Uterus (tissue), 4 donors: ENCODE measurements around the gene CDK6. TPM values are rescaled to one million over a fixed set of nuclear protein-coding genes. Genes with fewer than 3 reads are reported as not detected.

Experiments used
- DNase-seq, 2 donors: peaks; one replicate each; pipeline ENCODE4 v3.0.0-alpha.2; 2019 to 2020
- H3K27ac ChIP-seq, 2 donors: fragments of 200-600 bp; sonication (generic); 1 replicate in 1 of 2; 2 replicates in 1 of 2; pipeline ENCODE4 v1.5.1; 2016 to 2018
- H3K27me3 ChIP-seq, 2 donors: fragments of 200-600 bp; sonication (generic); one replicate each; pipeline ENCODE4 v1.5.1; 2018 to 2019; ENCODE audit warnings: control low read depth in 1 of 2
- H3K36me3 ChIP-seq, 2 donors: fragments of 200-600 bp; sonication (generic); one replicate each; pipeline ENCODE4 v1.5.1; 2019; ENCODE audit warnings: control low read depth in 1 of 2
- H3K4me1 ChIP-seq, 2 donors: fragments of 200-600 bp; sonication (generic); one replicate each; pipeline ENCODE4 v1.5.1; 2018 to 2019; ENCODE audit warnings: control low read depth in 1 of 2
- H3K4me3 ChIP-seq, 2 donors: fragments of 200-600 bp; sonication (generic); 1 replicate in 1 of 2; 2 replicates in 1 of 2; pipeline ENCODE4 v1.5.1; 2018 to 2019; ENCODE audit warnings: mild to moderate bottlenecking in 1 of 2
- H3K9me3 ChIP-seq, 2 donors: fragments of 200-600 bp; sonication (generic); one replicate each; pipeline ENCODE4 v1.5.1; 2019; ENCODE audit warnings: control low read depth in 1 of 2
- CTCF ChIP-seq, 4 experiments: fragments of 200-600 bp in 2 of 4; fragments of 450-650 bp in 2 of 4; sonication (generic) in 2 of 4; IDR thresholded peaks; one replicate each; pipeline ENCODE4 v1.5.1; 2016 to 2019; ENCODE audit warnings: antibody characterized with exemption in 4 of 4, mild to moderate bottlenecking in 2 of 4, moderate library complexity in 1 of 4
- POLR2A ChIP-seq, 2 donors: fragments of 450-650 bp; IDR thresholded peaks; one replicate each; pipeline ENCODE4 v1.6.1; 2016; ENCODE audit warnings: antibody characterized with exemption in 2 of 2, mild to moderate bottlenecking in 1 of 2, moderate library complexity in 1 of 2
- intact Hi-C: fragments of 100-400 bp; cut with DNase I; formaldehyde crosslinking; loops from one replicate; pipeline ENCODE4 v1.15.1; 2023; ENCODE audit warnings: low total_unique reads
- total RNA-seq, 4 donors: library from RNA; depleted of rRNA in 3 of 4; stranded (reverse); fragments of >200 nt in 3 of 4; gene quantifications; one replicate each; pipeline versions ENCODE4 v1.1.0 to v1.2.4, GENCODE V29; 2014 to 2023
- donor health status: DM: yes; HTN: yes; CAD: no.

The CDK6 gene
- total RNA-seq, 4 donors from 2014 or later: 5.9 to 117 (median 15.2) TPM

- no peak for DNase-seq
- Histone ChIP-seq H3K27me3 (no peaks in the 10 kb centered on the region), H3K27ac (peak overlapping the region; percentile 25 to 28), H3K4me1 (peaks cover 0 to 7% of the 10 kb centered on the region in 2 donors), H3K4me3 (no peak overlapping the region), H3K9me3 (no peaks in the 10 kb centered on the region), H3K36me3 (no peaks in the 10 kb centered on the region)
- intact Hi-C loops: no loop called here
- TF ChIP-seq POLR2A (IDR thresholded peaks at IDR 0.05) (no peak), CTCF (IDR thresholded peaks at IDR 0.05) (no peak)
These were observed 200.8 kb downstream of the CDK6 start for GRCh38 chr7:92635538-92635937.

DNA sequence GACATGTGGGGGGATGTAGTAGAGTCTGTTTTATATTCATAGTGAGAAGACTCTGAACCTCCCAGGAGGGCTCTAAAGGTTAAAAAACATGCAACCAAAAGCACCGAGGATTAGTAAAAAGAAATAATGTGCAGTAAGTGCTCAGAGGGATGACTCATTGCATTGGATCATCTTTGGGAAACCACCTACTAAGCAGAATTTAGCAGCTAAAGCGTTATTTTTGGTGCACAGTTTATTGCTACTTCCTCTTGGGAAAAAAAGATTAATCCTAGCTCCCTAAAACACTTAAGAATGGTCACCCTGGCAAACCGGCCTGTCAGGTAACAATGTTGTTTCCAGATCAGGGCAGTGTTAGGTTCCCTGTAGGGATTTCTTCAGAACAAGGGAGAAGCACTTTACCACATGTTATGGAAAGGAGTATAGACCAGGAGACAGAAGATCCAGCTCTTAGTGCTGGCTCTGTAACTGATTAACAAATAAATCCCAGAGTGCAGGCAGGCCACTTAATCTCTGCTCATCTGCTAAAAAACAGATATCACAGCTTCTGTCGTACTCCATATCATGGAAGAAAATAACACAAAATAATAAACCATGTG, 201.4 kb downstream of the CDK6 start:
- H3K9me3 ChIP-seq: no peaks in the 10 kb centered on the region
- no peak for DNase-seq
- no peak overlapping the region for H3K4me3 ChIP-seq
- H3K27ac ChIP-seq: peak overlapping the region; percentile 25 to 28
- peaks cover 0 to 7% of the 10 kb centered on the region in 2 donors for H3K4me1 ChIP-seq
- no peak for TF ChIP-seq CTCF (IDR thresholded peaks at IDR 0.05)
- no peak for TF ChIP-seq POLR2A (IDR thresholded peaks at IDR 0.05)
- H3K27me3 ChIP-seq: no peaks in the 10 kb centered on the region
- no peaks in the 10 kb centered on the region for H3K36me3 ChIP-seq
- intact Hi-C loops: no loop called here

DNA sequence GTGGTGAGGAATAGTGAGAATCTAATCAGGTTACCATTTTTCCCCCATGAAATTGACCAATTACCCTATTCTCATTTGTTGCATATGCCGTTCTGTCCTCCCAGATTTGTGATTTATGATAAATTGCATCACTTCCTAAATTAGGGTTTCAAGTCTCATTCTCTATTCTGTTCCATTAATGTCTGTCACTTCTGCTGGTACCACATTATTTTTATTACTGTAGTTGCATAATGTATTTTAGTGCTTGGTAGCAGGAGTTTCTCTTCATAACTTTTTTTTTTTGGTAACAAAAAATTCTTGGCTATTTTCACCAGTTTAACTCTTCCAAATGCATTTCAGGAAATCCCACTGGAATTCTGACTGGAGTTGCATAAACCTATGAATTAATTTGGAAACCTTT, 202.2 kb downstream of the CDK6 start:
- intact Hi-C loops: no loop called here
- no peak for DNase-seq
- no peaks in the 10 kb centered on the region for H3K27me3 ChIP-seq
- no peaks in the 10 kb centered on the region for H3K9me3 ChIP-seq
- no peak for TF ChIP-seq POLR2A (IDR thresholded peaks at IDR 0.05)
- no peak for TF ChIP-seq CTCF (IDR thresholded peaks at IDR 0.05)
- H3K36me3 ChIP-seq: no peaks in the 10 kb centered on the region
- H3K4me1 ChIP-seq: peaks cover 0 to 7% of the 10 kb centered on the region in 2 donors
- H3K4me3 ChIP-seq: no peak overlapping the region
- peak overlapping the region in 1 of 2 donors; percentile 27 for H3K27ac ChIP-seq

- DNase-seq: peak in 1 of 2 donors; percentile 25
- intact Hi-C loops: no loop called here
- peak overlapping the region; percentile 13 to 35 for H3K27ac ChIP-seq
- no peaks in the 10 kb centered on the region for H3K27me3 ChIP-seq
- no peak for TF ChIP-seq POLR2A (IDR thresholded peaks at IDR 0.05)
- TF ChIP-seq CTCF (IDR thresholded peaks at IDR 0.05): no peak
- H3K4me3 ChIP-seq: no peak overlapping the region
- H3K9me3 ChIP-seq: no peaks in the 10 kb centered on the region
- H3K4me1 ChIP-seq: peaks cover 0 to 7% of the 10 kb centered on the region in 2 donors
- H3K36me3 ChIP-seq: no peaks in the 10 kb centered on the region
These were observed 203.0 kb downstream of the CDK6 start for GRCh38 chr7:92633211-92633906.

- TF ChIP-seq POLR2A (IDR thresholded peaks at IDR 0.05) (no peak), CTCF (IDR thresholded peaks at IDR 0.05) (no peak)
- H3K27me3 ChIP-seq: no peaks in the 10 kb centered on the region
- no peaks in the 10 kb centered on the region for H3K9me3 ChIP-seq
- no peak for DNase-seq
- H3K27ac ChIP-seq: peak overlapping the region in 1 of 2 donors; percentile 35
- H3K4me3 ChIP-seq: no peak overlapping the region
- peaks cover 0 to 7% of the 10 kb centered on the region in 2 donors for H3K4me1 ChIP-seq
- H3K36me3 ChIP-seq: no peaks in the 10 kb centered on the region
- intact Hi-C loops: no loop called here
These were observed 203.6 kb downstream of the CDK6 start for GRCh38 chr7:92632791-92633190.
